ENCODE results near the gene TRIM65.

TRIM65 gene

GRCh38 chr17:75942473-75942872 is 45.7 kb upstream of the TRIM65 start:
- H3K27me3 ChIP-seq (ENCODE audit: insufficient read depth, poor library complexity, severe bottlenecking) = no peaks in the 10 kb centered on the region
- H3K4me3 ChIP-seq (replicated peaks; ENCODE audit: insufficient read depth, low read length) = no peak overlapping the region
- H3K27ac ChIP-seq (replicated peaks) = no peak overlapping the region
- TF ChIP-seq GABPA (IDR thresholded peaks at IDR 0.05; ENCODE audit: low read depth) = no peak
- TF ChIP-seq, protein P1, sequence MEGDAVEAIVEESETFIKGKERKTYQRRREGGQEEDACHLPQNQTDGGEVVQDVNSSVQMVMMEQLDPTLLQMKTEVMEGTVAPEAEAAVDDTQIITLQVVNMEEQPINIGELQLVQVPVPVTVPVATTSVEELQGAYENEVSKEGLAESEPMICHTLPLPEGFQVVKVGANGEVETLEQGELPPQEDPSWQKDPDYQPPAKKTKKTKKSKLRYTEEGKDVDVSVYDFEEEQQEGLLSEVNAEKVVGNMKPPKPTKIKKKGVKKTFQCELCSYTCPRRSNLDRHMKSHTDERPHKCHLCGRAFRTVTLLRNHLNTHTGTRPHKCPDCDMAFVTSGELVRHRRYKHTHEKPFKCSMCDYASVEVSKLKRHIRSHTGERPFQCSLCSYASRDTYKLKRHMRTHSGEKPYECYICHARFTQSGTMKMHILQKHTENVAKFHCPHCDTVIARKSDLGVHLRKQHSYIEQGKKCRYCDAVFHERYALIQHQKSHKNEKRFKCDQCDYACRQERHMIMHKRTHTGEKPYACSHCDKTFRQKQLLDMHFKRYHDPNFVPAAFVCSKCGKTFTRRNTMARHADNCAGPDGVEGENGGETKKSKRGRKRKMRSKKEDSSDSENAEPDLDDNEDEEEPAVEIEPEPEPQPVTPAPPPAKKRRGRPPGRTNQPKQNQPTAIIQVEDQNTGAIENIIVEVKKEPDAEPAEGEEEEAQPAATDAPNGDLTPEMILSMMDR (IDR thresholded peaks at IDR 0.05; ENCODE audit: insufficient read depth, low read length) = no peak
- DNase-seq (ENCODE audit: low read depth in 1 of 2, low spot score in 1 of 2) = no peak

GRCh38 chr17:75941442-75941819 is 44.7 kb upstream of the TRIM65 start:
- H3K27ac ChIP-seq (replicated peaks) = peak overlapping the region; percentile 74
- no peak for DNase-seq (ENCODE audit: low read depth in 1 of 2, low spot score in 1 of 2)

GRCh38 chr17:75940727-75941441 is 44.1 kb upstream of the TRIM65 start, which contains the start of gene FBF1:
TSS of gene FBF1 (minus strand) at chr17:75941042. CDS start at chr17:75938149, 2,893 bp downstream.
- H3K27ac ChIP-seq (replicated peaks) = peak within 1 kb of the TSS; percentile 74
- TF ChIP-seq GABPA (IDR thresholded peaks at IDR 0.05; ENCODE audit: low read depth) (no peak), POLR2AphosphoS5 (IDR thresholded peaks at IDR 0.05; ENCODE audit: low read depth) (peak; percentile 86)
- TF ChIP-seq, protein P1 (IDR thresholded peaks at IDR 0.05; ENCODE audit: insufficient read depth, low read length) = no peak
- peak; percentile 86 to 95 for DNase-seq (ENCODE audit: low read depth in 1 of 2, low spot score in 1 of 2)
- H3K4me3 ChIP-seq (replicated peaks; ENCODE audit: insufficient read depth, low read length) = peak within 1 kb of the TSS; percentile 86
- H3K27me3 ChIP-seq (ENCODE audit: insufficient read depth, poor library complexity, severe bottlenecking) = no peaks in the 10 kb centered on the region

More at GRCh38 chr17:75941442-75941819, 44.7 kb upstream of the TRIM65 start:
- H3K27me3 ChIP-seq (ENCODE audit: insufficient read depth, poor library complexity, severe bottlenecking) = no peaks in the 10 kb centered on the region
- peak overlapping the region; percentile 86 for H3K4me3 ChIP-seq (replicated peaks; ENCODE audit: insufficient read depth, low read length)
- TF ChIP-seq GABPA (IDR thresholded peaks at IDR 0.05; ENCODE audit: low read depth) (no peak), SPI1 (IDR thresholded peaks at IDR 0.05; ENCODE audit: borderline replicate concordance, low read depth) (no peak), POLR2AphosphoS5 (IDR thresholded peaks at IDR 0.05; ENCODE audit: low read depth) (no peak)
- TF ChIP-seq, protein P2, sequence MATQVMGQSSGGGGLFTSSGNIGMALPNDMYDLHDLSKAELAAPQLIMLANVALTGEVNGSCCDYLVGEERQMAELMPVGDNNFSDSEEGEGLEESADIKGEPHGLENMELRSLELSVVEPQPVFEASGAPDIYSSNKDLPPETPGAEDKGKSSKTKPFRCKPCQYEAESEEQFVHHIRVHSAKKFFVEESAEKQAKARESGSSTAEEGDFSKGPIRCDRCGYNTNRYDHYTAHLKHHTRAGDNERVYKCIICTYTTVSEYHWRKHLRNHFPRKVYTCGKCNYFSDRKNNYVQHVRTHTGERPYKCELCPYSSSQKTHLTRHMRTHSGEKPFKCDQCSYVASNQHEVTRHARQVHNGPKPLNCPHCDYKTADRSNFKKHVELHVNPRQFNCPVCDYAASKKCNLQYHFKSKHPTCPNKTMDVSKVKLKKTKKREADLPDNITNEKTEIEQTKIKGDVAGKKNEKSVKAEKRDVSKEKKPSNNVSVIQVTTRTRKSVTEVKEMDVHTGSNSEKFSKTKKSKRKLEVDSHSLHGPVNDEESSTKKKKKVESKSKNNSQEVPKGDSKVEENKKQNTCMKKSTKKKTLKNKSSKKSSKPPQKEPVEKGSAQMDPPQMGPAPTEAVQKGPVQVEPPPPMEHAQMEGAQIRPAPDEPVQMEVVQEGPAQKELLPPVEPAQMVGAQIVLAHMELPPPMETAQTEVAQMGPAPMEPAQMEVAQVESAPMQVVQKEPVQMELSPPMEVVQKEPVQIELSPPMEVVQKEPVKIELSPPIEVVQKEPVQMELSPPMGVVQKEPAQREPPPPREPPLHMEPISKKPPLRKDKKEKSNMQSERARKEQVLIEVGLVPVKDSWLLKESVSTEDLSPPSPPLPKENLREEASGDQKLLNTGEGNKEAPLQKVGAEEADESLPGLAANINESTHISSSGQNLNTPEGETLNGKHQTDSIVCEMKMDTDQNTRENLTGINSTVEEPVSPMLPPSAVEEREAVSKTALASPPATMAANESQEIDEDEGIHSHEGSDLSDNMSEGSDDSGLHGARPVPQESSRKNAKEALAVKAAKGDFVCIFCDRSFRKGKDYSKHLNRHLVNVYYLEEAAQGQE (IDR thresholded peaks at IDR 0.05; ENCODE audit: insufficient replicate concordance, low read depth) = no peak
- TF ChIP-seq, protein P1 (IDR thresholded peaks at IDR 0.05; ENCODE audit: insufficient read depth, low read length) = no peak

DNA sequence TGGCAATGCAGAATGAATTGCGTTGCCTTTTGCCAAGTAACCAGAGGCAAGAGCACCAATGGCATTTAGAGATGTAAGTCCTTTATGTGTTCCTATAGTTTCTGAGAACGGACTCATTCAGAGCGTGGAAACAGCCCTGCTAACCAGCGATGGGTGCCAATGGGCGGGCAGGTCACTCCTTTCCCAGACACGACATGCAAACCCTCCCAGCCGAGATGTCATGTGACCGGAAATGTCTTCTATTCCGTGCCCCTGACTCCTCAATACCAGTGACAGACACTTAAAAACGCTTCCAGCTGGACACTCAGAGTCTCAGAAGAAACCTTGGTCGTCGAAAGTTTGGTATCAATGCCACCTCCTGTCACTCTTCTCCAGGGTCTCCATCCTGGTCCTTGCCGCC is 40.9 kb upstream of the TRIM65 start:
- Histone ChIP-seq H3K4me3 (replicated peaks; ENCODE audit: insufficient read depth, low read length) (no peak overlapping the region), H3K27ac (replicated peaks) (no peak overlapping the region), H3K27me3 (ENCODE audit: insufficient read depth, poor library complexity, severe bottlenecking) (no peaks in the 10 kb centered on the region)
- TF ChIP-seq, protein P2 (IDR thresholded peaks at IDR 0.05; ENCODE audit: insufficient replicate concordance, low read depth) = no peak
- no peak for TF ChIP-seq SPI1 (IDR thresholded peaks at IDR 0.05; ENCODE audit: borderline replicate concordance, low read depth)
- no peak for TF ChIP-seq POLR2AphosphoS5 (IDR thresholded peaks at IDR 0.05; ENCODE audit: low read depth)
- no peak for TF ChIP-seq GABPA (IDR thresholded peaks at IDR 0.05; ENCODE audit: low read depth)
- TF ChIP-seq, protein P1 (IDR thresholded peaks at IDR 0.05; ENCODE audit: insufficient read depth, low read length) = no peak
- DNase-seq (ENCODE audit: low read depth in 1 of 2, low spot score in 1 of 2) = no peak

Data from HL-60 (cell line).